NCI-H2227 (cell line): ENCODE data around the gene CA9.
A peak's percentile ranks its signal among the peaks of the same experiment; 100 is the strongest.
"Not testable (repeated sequence)": the region's sequence is repeated elsewhere in the genome, so short reads cannot be mapped to it uniquely, and the experiment has no call there.

ENCODE experiments used
- DNase-seq: peaks from one replicate; lab custom pipeline; 2025; ENCODE audit not compliant: unreplicated experiment; lab: John Stamatoyannopoulos, UW

Gene CA9

DNA sequence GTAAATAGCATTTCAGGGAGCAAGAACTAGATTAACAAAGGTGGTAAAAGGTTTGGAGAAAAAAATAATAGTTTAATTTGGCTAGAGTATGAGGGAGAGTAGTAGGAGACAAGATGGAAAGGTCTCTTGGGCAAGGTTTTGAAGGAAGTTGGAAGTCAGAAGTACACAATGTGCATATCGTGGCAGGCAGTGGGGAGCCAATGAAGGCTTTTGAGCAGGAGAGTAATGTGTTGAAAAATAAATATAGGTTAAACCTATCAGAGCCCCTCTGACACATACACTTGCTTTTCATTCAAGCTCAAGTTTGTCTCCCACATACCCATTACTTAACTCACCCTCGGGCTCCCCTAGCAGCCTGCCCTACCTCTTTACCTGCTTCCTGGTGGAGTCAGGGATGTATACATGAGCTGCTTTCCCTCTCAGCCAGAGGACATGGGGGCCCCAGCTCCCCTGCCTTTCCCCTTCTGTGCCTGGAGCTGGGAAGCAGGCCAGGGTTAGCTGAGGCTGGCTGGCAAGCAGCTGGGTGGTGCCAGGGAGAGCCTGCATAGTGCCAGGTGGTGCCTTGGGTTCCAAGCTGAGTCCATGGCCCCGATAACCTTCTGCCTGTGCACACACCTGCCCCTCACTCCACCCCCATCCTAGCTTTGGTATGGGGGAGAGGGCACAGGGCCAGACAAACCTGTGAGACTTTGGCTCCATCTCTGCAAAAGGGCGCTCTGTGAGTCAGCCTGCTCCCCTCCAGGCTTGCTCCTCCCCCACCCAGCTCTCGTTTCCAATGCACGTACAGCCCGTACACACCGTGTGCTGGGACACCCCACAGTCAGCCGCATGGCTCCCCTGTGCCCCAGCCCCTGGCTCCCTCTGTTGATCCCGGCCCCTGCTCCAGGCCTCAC is at the start of gene CA9:
CA9 (plus strand) TSS at position 797 of the 893 bp plus-strand sequence; CDS start at position 829, 32 bp downstream.
- DNase-seq: no peak

DNA sequence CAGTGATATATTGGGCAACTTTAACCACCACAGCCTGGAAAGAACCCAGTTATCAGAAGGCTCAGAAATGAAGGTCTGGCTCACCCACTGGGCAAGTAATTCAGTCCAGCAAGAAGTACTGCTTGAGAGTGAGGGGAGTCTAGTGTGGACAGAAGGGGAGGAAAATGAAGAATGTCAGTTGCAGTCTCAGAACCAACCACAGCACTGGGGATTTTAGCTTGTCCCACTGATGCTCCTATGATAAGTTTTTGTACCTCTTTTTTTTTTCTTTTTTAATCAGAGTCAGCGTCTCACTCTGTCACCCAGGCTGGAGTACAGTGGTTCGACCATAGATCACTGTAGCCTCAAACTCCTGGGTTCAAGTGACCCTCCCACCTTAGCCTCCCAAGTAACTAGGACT is 46.2 kb upstream of the CA9 start:
- no peak for DNase-seq

DNA sequence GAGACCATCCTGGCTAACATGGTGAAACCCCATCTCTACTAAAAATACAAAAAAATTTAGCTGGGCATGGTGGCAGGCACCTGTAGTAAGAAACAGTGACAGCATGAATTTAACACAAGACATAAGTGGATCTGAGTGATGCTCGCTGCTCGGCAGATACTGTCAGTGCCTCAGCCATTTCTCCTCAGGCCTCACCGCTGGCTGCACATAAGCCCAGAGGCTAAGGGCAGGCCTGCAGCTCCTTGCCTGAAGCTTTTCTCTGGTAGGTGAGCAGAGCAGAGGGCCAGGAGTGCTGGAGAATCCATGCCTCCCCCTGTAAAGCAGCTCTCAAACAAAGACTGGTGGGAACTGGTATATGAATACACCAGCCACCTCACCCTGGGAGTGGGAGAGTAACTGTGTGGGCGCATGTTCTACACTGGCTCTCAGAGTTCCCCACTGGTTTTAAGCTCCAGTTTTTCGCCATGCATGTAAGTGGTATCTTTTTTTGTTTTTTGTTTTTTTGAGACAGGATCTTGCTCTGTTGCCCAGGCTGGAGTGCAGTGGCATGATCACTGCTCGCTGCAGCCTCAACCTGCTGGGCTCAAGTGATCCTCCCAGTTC is 45.2 kb upstream of the CA9 start:
- DNase-seq: no peak

DNA sequence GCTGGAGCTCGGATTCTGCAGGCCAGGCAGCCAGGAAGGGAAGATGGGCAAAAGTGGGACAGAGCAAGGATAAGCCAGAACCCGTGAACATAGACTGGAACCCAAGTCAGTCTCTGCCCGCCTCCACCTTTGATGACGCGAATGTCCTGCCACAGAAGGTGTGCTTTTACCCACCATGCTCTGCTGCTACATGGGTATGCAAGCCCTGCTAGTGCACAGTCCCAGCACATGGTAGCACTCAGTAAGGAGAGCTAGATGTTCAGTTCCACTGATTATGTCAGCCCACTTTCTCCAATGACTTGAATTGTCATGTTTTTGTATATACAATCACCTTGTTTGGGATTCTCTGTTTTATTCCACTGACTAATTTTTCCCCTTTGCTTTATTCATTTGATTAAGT is 44.1 kb upstream of the CA9 start:
- DNase-seq: no peak

DNA sequence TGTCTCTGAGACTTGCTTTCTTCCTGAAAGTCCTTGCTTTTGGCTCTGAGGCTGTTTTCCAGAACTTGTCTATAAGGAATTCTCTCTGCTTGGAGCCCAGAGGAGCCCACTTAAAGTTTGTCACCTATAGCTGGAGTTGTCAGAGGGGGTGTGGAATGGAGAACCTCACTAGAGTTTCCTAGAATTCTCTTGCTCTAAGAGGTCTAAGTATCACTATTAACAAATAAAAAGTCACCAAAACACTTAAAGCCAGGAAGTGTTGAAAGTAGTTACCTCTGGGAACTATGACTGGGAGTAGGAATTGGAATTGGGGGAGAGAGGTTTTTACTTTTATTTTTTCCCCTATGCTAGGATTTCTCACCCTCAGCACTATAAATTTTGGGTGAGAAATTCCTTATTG is 38.0 kb upstream of the CA9 start:
- DNase-seq: no peak

DNA sequence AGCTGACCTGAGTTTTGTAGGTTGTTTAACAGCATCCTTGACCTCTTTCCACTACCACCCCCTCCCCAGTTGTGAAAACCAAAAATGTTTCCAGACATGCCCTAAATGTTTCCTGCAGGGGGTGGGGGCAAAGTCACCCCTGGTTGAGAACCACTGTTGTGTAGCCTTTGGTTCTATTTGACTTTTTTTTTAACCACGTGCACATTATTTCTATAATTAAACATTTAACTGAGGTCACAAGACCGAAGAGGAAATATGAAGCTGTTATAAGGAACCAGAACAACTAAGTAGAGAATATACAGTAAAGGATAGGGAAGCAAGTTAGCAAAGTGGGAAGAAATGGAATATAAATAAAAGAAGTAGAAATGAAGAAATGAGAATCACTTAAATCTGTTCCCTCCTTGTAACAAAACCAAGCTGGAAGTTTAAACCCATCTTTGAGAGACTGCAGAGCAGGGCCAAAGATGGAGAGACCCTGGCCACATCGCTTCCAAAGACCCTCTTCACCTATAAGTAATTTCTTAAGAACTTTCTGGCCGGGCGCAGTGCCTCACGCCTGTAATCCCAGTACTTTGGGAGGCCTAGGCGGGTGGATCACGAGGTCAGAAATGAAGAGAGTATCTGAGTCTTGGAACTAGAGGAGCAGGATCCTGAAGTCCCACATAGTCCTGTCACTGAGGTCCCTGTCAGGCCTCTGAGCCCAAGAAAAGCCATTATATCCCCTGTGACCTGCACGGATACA is 37.4 kb upstream of the CA9 start:
- DNase-seq: no peak

DNA sequence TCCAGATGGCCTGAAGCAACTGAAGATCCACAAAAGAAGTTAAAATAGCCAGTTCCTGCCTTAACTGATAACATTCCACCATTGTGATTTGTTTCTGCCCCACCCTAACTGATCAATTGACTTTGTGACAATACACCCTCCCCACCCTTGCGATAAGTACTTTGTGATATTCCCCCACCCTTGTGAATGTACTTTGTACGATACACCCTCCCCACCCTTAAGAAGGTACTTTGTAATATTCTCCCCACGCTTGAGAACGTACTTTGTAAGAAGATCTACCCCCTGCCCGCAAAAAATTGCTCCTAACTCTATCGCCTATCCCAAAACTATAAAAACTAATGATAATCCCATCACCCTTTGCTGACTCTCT is 36.9 kb upstream of the CA9 start:
- DNase-seq: not testable (repeated sequence)

DNA sequence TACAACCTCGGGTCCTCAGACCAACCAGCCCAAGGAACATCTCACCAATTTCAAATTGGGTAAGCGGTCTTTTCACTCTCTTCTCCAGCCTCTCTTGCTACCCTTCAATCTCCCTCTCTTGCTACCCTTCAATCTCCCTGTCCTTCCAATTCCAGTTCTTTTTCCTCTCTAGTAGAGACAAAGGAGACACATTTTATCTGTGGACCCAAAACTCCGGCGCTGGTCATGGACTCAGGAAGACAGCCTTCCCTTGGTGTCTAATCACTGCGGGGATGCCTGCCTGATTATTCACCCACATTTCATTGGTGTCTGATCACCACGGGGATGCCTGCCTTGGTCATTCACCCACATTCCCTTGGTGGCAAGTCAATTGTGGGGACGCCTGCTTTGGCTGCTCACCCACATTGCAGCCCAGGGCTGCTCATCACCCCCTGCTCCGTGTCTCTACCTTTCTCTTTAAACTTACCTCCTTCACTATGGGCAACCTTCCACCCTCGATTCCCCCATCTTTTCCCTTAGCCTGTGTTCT is 36.2 kb upstream of the CA9 start:
- not testable (repeated sequence) for DNase-seq

DNA sequence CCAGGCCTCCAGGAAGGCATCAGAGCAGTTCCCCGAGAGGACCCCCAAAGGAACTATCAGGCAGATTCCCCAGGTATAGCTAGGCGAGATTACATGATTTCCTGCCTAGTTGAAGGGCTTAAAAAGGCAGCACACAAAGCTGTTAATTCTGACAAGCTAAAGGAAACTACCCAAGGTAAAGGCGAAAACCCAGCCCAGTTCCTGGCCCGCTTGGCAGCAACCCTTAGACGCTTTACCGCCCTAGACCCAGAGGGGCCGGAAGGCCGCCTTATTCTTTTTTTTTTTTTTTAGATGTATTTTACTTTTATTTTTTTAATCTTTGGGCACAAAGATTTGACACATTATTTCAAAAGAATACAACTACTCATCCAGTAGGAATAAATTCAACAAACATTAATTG is 35.0 kb upstream of the CA9 start:
- not testable (repeated sequence) for DNase-seq

DNA sequence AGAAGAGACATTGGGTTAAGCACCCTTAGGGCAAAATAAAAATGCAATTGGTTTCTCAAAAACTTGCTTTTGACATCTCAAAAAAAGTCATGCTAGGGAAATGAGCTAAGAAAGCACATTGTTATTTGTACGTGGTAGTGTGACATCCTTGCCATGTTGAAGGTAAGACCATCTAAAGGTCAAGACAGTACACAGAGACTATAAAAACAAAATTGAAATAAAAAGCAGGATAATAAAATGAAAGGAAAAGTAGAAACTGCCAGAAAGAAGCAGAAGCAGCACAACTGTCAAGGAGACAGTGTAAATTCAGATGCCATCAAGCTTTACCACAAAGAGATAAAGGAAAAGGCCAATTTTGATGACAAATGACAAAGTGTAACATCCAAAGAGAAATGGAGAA is 34.5 kb upstream of the CA9 start:
- DNase-seq: not testable (repeated sequence)

DNA sequence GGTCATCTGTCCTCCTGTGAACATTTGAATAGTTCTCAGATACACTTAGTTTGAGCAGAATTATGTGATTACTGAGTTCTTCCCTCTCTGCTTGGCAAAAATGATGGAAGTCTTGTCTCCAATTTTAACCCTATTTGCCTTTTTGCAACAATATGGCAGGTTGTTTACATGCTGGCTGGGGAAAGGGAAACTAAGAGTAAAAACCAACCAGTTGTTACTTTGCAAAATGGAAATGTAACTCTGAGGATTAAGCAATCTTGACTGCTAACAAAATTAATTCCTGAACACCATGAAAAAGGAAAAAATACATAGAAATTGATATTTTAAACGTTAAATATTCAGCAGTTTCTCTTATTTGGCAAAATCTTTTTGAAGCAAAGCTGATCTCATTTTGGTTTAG is 34.1 kb upstream of the CA9 start:
- no peak for DNase-seq

DNA sequence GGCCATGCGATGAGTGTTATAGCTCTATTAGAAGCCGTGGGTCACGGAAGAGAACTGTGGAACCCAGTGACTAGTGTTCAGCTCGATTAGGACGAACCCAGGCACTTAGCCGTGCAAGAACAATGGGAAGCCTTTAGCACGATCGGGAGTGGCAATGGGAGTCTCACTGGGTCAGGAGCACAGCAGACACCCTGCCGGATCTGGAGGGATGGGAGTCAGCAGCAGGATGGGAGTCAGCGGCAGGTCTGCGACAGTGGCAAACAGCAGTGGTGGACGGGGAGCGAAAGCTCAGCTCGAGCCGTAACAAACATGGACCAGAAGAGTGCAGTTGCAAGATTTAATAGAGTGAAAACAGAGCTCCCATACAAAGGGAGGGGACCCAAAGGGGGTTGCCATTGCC is 33.3 kb upstream of the CA9 start:
- DNase-seq: not testable (repeated sequence)

DNA sequence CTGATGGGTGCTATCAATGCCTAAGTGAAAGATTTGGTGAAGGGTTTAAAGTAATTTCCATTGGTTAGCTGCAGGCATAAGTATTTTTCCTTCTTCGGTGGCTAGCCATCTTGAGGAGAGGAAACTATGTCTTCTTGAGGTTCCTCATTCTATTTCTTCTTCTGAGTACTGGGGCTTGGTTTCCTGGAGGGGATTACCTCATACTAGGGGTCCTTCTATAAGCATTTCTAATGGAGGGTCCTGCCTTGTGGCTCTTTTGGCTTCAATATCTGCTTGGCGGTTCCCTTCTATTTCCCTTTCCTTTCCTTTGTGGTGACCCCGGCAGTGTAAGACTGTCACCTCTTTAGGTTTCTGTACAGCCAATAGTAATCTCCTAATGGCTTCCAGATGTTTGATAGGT is 32.2 kb upstream of the CA9 start:
- not testable (repeated sequence) for DNase-seq

DNA sequence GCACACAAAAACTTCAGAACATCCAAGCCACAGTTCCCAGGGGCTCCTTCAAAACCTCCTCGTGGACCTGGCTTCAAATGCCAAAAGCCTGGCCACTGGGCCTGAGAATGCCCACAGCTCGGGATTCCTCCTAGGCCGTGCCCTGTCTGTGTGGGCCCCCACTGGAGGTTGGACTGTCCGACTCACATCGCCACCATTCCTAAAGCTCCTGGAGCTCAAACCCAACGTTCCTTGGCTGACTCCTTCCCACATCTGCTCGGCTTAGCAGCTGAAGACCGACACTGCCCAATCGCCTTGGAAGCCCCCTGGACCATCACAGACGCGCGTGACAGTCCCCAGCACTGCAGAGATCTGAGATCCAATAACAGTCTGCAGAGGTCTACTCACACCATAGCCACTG is 30.7 kb upstream of the CA9 start:
- no peak for DNase-seq

DNA sequence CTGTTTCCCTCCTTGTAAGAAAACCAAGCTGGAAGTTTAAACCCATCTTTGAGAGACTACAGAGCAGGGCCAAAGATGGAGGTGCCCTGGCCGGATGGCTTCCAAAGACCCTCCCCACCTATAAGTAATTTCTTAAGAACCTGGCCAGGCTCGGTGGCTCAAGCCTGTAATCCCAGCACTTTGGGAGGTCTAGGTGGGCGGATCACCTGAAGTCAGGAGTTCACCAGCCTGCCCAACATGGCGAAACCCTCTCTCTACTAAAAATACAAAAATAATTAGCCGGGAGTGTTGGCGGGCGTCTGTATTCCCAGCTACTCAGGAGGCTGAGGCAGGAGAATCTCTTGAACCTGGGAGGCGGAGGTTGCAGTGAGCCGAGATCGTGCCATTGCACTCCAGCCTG is 28.0 kb upstream of the CA9 start:
- not testable (repeated sequence) for DNase-seq

DNA sequence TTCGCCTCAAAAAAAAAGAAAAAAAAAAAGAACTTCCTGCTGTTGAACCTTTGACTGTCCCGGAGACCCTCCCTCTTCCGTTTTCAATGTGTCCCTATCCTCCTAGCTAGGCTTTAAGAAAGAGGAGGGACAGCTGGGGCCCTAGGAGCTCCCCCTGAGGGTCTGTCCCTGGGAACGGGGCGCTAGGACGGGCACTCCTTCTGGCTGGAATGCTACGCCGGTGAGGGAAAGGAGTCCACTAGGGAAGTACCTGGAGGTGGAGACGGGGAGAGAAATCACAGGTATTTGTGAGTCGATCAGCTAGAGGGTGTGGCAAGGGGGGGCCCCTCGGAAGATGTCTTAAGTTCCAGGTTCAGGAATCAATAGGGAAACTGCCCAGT is 27.6 kb upstream of the CA9 start:
- DNase-seq: peak; percentile 51

DNA sequence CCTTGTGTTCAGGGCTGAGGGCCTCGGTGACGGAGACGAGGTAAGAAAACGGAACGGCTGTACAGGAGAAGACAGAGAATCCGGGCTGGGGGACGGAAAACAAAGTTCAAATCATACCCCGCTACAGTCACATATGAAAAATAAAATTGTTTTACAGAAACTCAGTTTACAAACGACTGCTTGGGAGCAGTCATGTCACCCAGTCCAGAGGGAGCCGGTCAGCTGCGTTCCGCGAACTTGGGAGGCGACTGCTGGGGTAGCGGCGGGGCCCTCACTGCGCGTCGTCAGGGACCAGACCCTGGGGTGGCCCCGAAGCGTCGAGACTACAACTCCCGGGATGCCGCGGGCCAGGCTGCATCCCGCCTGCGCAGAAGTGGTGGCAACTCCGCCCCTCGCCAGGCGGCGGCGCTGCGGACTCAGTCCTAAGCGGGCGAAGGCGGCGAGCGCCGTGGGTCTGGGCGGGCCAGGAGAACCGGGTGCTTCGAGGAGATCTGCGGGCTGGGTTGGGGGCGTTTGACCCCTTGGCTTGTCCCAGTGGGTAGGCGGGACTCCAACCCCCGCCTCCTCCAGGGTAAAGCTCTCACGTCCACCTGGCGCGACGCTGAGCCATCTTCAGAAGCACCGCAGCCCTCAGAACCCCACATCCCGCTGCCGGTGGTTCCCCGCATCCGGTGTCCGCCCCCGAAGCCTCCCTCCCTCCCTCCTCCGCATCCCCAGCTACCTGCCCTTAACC is 27.0 kb upstream of the CA9 start:
- peak; percentile 91 for DNase-seq

DNA sequence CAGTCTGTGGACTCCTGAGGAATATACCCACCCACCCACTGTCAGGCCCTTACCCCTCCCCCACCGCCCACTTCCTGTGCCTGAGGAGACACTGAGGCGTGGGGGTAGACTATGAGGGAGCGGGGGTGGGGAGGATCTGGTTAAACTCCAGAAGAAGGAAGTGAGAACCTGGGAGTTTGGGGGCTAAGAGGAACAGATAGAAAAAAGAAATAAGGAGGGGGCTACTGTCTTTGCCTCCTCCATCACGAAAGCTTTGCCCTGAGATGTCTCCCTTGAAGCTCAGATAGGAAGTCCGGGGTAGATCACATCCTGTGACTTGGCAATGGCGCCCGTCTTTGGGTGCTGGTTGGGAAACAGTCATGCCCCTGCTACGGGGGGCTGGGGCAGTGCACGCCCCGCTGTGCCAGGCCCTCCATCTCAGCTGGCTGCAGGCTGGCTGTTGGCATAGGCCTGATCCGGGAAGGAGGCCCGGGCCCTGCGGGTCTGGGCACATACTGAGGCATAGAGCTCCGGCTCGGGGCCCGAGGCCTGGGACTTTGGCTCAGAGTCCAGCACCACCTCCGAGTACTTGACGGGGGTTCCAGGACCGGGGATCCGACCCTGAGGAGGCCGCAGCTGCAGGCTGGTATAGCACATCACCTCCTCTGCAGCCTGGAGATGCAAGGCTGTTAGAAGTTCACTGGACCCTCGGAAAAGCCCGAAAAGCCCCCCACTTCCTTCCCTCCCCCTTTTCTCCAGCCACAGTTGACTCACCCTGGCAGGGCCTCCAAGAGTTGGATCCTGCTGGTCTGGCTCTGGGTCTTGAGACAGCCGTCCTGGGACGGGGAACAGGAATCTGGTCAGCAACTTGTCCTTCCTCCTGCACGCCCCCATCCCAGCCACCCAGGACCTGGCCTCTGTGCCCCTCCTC is 24.0 kb upstream of the CA9 start:
- DNase-seq: no peak

DNA sequence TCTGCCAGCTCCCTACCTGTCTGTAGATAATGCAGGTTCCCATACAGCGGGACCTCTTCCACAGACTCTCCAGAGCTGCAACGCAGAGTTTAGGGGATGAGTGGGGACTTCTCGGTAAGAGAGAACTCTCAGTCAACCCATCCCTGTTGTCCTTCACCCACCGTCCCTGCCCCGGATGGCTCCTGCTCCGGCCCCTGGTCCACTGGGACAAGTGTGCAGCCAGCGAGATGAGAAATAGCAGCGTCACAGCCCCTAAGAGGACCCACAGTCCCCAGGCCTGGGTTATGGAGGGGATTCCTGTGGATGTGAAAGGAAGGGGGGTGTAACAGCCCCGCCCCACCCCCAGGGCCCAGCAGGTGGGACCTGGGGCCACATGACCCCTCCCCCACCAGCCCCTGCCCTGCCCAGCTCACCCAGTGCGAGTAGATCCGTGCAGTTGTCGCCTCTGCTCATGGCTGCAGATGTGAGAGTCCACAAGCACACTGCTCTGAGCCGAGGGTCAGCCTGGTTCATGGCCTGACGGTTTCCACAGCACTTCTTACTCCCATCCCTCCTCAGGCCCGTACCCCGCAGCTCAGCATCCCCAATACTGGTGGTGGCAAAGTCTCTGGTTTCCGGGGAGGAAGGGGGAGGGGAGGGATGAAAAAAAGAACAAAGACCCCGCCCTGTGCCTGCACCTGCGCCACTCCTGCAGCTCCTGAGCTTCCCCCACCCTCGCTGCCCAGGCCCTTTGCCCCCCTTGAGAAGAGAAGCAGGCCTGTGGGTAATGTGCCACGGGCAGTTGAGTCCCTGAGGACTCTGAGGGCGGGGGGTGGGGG is 23.2 kb upstream of the CA9 start, which contains the start of gene SIT1:
SIT1 (minus strand) TSS at position 591 of the 818 bp plus-strand sequence; CDS start at position 513, 78 bp downstream.
- peak; percentile 12 for DNase-seq
